Fibroblast of lung (primary cell): ENCODE results near the gene NEUROD2.

Experiments
- EZH2 ChIP-seq: IDR thresholded peaks from 2 replicates; pipeline ENCODE4 v1.5.1; 2012; ENCODE audit warnings: low read length, control low read depth, mild to moderate bottlenecking; ENCODE audit errors: missing control alignments
- TF ChIP-seq, protein P1 (sequence below), 2 donors: IDR thresholded peaks in 1 of 2; conservative IDR thresholded peaks in 1 of 2; 1 replicate in 1 of 2; 2 replicates in 1 of 2; pipeline ENCODE4 v1.5.1; 2011 to 2012; ENCODE audit warnings: low read length in 2 of 2, control low read depth in 1 of 2, inconsistent platforms in 1 of 2, low read depth in 1 of 2, mild to moderate bottlenecking in 1 of 2

GRCh38 chr17:39643271-39643670 is 35.6 kb upstream of the NEUROD2 start:
- TF ChIP-seq, protein P1, sequence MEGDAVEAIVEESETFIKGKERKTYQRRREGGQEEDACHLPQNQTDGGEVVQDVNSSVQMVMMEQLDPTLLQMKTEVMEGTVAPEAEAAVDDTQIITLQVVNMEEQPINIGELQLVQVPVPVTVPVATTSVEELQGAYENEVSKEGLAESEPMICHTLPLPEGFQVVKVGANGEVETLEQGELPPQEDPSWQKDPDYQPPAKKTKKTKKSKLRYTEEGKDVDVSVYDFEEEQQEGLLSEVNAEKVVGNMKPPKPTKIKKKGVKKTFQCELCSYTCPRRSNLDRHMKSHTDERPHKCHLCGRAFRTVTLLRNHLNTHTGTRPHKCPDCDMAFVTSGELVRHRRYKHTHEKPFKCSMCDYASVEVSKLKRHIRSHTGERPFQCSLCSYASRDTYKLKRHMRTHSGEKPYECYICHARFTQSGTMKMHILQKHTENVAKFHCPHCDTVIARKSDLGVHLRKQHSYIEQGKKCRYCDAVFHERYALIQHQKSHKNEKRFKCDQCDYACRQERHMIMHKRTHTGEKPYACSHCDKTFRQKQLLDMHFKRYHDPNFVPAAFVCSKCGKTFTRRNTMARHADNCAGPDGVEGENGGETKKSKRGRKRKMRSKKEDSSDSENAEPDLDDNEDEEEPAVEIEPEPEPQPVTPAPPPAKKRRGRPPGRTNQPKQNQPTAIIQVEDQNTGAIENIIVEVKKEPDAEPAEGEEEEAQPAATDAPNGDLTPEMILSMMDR (conservative IDR thresholded peaks at IDR 0.05 in 1 of 2, IDR thresholded peaks at IDR 0.05 in 1 of 2; ENCODE audit: low read depth in 1 of 2, low read length in 2 of 2) = no peak
- TF ChIP-seq EZH2 = no peak
